Adrenal gland (tissue), 12 donors: ENCODE data around the gene PRKCE. TPM values are rescaled to one million over a fixed set of nuclear protein-coding genes. Genes with fewer than 3 reads are reported as not detected.

Source experiments
- DNase-seq, 7 donors: peaks; one replicate each; pipeline ENCODE4 v3.0.0-alpha.2; 2019 to 2020
- H3K27ac ChIP-seq, 5 donors: fragments of 200-600 bp; sonication (generic) in 4 of 5; 1 replicate in 3 of 5; 2 replicates in 2 of 5; pipeline versions ENCODE4 v1.5.1 to v1.8.0; 2016 to 2020; ENCODE audit warnings: mild to moderate bottlenecking in 1 of 5
- H3K27me3 ChIP-seq: fragments of 200-600 bp; 2 replicates; pipeline ENCODE4 v1.8.0; 2021
- H3K36me3 ChIP-seq, 2 donors: fragments of 200-600 bp; replicated peaks in 1 of 2; 1 replicate in 1 of 2; 2 replicates in 1 of 2; pipeline versions ENCODE4 v1.5.1 to v1.8.0; 2018 to 2022
- H3K4me1 ChIP-seq, 2 donors: fragments of 200-600 bp; replicated peaks in 1 of 2; 1 replicate in 1 of 2; 2 replicates in 1 of 2; pipeline versions ENCODE4 v1.5.1 to v1.8.0; 2018 to 2021
- H3K4me3 ChIP-seq, 4 donors: fragments of 200-600 bp; sonication (generic) in 3 of 4; one replicate each; pipeline ENCODE4 v1.5.1; 2016 to 2018
- H3K9me3 ChIP-seq, 3 donors: fragments of 200-600 bp; sonication (generic) in 1 of 3; replicated peaks in 1 of 3; 1 replicate in 2 of 3; 2 replicates in 1 of 3; pipeline versions ENCODE4 v1.5.1 to v1.8.0; 2016 to 2021
- CTCF ChIP-seq, 6 experiments: fragments of 450-650 bp in 4 of 6; fragments of 200-600 bp in 2 of 6; sonication (generic) in 1 of 6; IDR thresholded peaks; 1 replicate in 5 of 6; 2 replicates in 1 of 6; pipeline versions ENCODE4 v1.5.1 to v1.8.0; 2016 to 2021; ENCODE audit warnings: antibody characterized with exemption in 6 of 6, mild to moderate bottlenecking in 2 of 6, moderate library complexity in 1 of 6
- POLR2A ChIP-seq, 2 donors: fragments of 450-650 bp; IDR thresholded peaks; one replicate each; pipeline ENCODE4 v1.6.1; 2017; ENCODE audit warnings: antibody characterized with exemption in 2 of 2, mild to moderate bottlenecking in 2 of 2, moderate library complexity in 1 of 2
- whole genome bisulfite sequencing, 4 donors: extraction: QIAGEN DNeasy Blood & Tissue Kit in 2 of 4; methylation state at CpG; one replicate each; pipeline versions ENCODE4 v1.1.5 to v1.1.7; 2013 to 2017; 5-methylcytosine and 5-hydroxymethylcytosine counted together
- intact Hi-C, 2 donors: fragments of 100-400 bp; cut with DNase I; formaldehyde crosslinking; loops; one replicate each; pipeline versions ENCODE4 v1.14.1 to v1.15.0; 2022 to 2023
- polyA plus RNA-seq, 3 donors: library from polyadenylated mRNA; stranded (reverse); fragments of 200-250 nt in 2 of 3; fragments of 350-450 nt in 1 of 3; fragmentation: Illumina TruSeq in 1 of 3; extraction: RNeasy Lipid Tissue Mini Kit (QIAGEN cat#74804) in 1 of 3; gene quantifications; one replicate each; pipeline ENCODE4 v1.2.3, GENCODE V29; 2013 to 2014
- total RNA-seq, 9 donors: library from RNA; depleted of rRNA in 4 of 9; stranded (reverse); fragments of >200 nt in 4 of 9; fragments of 120-200 nt in 1 of 9; fragmentation: NEBNext Ultra II Directional in 1 of 9; extraction: Animal tissue kit (Norgen Biotek cat#: 25700) in 1 of 9; gene quantifications; one replicate each; pipeline versions ENCODE4 v1.1.0 to v1.2.4, GENCODE V29; 2013 to 2023
- donor health status: healthy with polysubstance abuse.
- donor health status: Bipolar disorder and iron deficiency.
- donor health status: DM: yes; HTN: yes; CAD: no.
- donor health status: DM: no; HTN: no; CAD: no.
- donor health status: DM: no; HTN: no; CAD: no.
- donor health status: DM: yes; HTN: yes; CAD: no.

Gene PRKCE
- total and polyA plus RNA-seq, 12 donors, result 1.9 to 19.2 (median 8.0) TPM

GRCh38 chr2:45859682-45860081 lies 208.2 kb downstream of the PRKCE start:
- Histone ChIP-seq H3K9me3 (no peaks in the 10 kb centered on the region), H3K36me3 (no peaks in the 10 kb centered on the region), H3K27ac (peak overlapping the region in 1 of 5 donors; percentile 28), H3K4me1 (peaks cover 7 to 31% of the 10 kb centered on the region in 2 donors), H3K27me3 (no peaks in the 10 kb centered on the region), H3K4me3 (no peak overlapping the region)
- no peak for DNase-seq
- WGBS, 4 donors, result 80 to 91% (median 86%) methylated on average over 1 of the region's 1 CpG
- intact Hi-C loops, result no loop called here
- TF ChIP-seq POLR2A (IDR thresholded peaks at IDR 0.05) (no peak), CTCF (IDR thresholded peaks at IDR 0.05) (no peak)

- WGBS, 4 donors, result 5 to 12% (median 9%) methylated on average over 7 to 8 of the region's 8 CpGs
- H3K4me1 ChIP-seq, result peaks cover 7 to 26% of the 10 kb centered on the region in 2 donors
These were observed 209.0 kb downstream of the PRKCE start for GRCh38 chr2:45860136-45861121.

GRCh38 chr2:45862843-45863242 lies 211.4 kb downstream of the PRKCE start:
- Histone ChIP-seq H3K27ac (no peak overlapping the region), H3K9me3 (no peaks in the 10 kb centered on the region), H3K4me3 (no peak overlapping the region), H3K36me3 (no peaks in the 10 kb centered on the region), H3K27me3 (no peaks in the 10 kb centered on the region), H3K4me1 (peaks cover 7 to 24% of the 10 kb centered on the region in 2 donors)
- TF ChIP-seq POLR2A (IDR thresholded peaks at IDR 0.05) (no peak), CTCF (IDR thresholded peaks at IDR 0.05) (no peak)
- intact Hi-C loops, result no loop called here
- DNase-seq, result no peak
- WGBS, 4 donors, result 42 to 93% (median 67%) methylated on average over 1 to 2 of the region's 2 CpGs

More at GRCh38 chr2:45860136-45861121, 209.0 kb downstream of the PRKCE start:
- no peak for TF ChIP-seq POLR2A (IDR thresholded peaks at IDR 0.05)
- H3K4me3 ChIP-seq, result peak overlapping the region in 1 of 4 donors; percentile 11
- H3K27ac ChIP-seq, result peak overlapping the region in 2 of 5 donors; percentile 28 to 70
- H3K9me3 ChIP-seq, result no peaks in the 10 kb centered on the region
- intact Hi-C loops, result no loop called here
- peak; percentile 43 to 85 (median 74) for DNase-seq
- no peaks in the 10 kb centered on the region for H3K27me3 ChIP-seq
- no peaks in the 10 kb centered on the region for H3K36me3 ChIP-seq

- intact Hi-C loops, result no loop called here
- 93 to 97% (median 95%) methylated on average over 4 of the region's 4 CpGs for WGBS, 4 donors
- no peak for DNase-seq
- Histone ChIP-seq H3K4me1 (peaks cover 7 to 24% of the 10 kb centered on the region in 2 donors), H3K9me3 (no peaks in the 10 kb centered on the region), H3K27me3 (no peaks in the 10 kb centered on the region), H3K36me3 (no peaks in the 10 kb centered on the region), H3K4me3 (no peak overlapping the region), H3K27ac (no peak overlapping the region)
- TF ChIP-seq CTCF (IDR thresholded peaks at IDR 0.05) (no peak), POLR2A (IDR thresholded peaks at IDR 0.05) (no peak)
These were observed 212.6 kb downstream of the PRKCE start for GRCh38 chr2:45864121-45864520.
